Hepatocyte (in vitro differentiated cells): ENCODE measurements around the gene IGSF23. TPM values are rescaled to one million over a fixed set of nuclear protein-coding genes. Genes with fewer than 3 reads are reported as not detected.
"Not testable (repeated sequence)": the region's sequence is repeated elsewhere in the genome, so short reads cannot be mapped to it uniquely, and the experiment has no call there.

Source experiments
- DNase-seq: peaks from one replicate; pipeline ENCODE4 v3.0.0-alpha.2; 2016; ENCODE audit warnings: low spot score
- H2AFZ ChIP-seq: fragments of 200-600 bp; sonication (generic); 2 replicates; pipeline ENCODE4 v1.6.0; 2016; ENCODE audit warnings: antibody characterized with exemption, mild to moderate bottlenecking
- H3K27ac ChIP-seq: fragments of 200-600 bp; sonication (generic); 2 replicates; pipeline ENCODE4 v1.5.1; 2016; ENCODE audit warnings: mild to moderate bottlenecking
- H3K27me3 ChIP-seq: fragments of 200-600 bp; sonication (generic); 2 replicates; pipeline ENCODE4 v1.6.1; 2016
- H3K36me3 ChIP-seq: fragments of 200-600 bp; sonication (generic); replicated peaks from 2 replicates; pipeline ENCODE4 v1.5.1; 2016; ENCODE audit warnings: low read depth; ENCODE audit not compliant: insufficient read depth
- H3K4me1 ChIP-seq: fragments of 200-600 bp; sonication (generic); 2 replicates; pipeline ENCODE4 v1.5.1; 2016; ENCODE audit warnings: mild to moderate bottlenecking, moderate library complexity; ENCODE audit not compliant: insufficient read depth
- H3K4me2 ChIP-seq: fragments of 200-600 bp; sonication (generic); 2 replicates; pipeline ENCODE4 v1.6.0; 2016
- H3K4me3 ChIP-seq: fragments of 200-600 bp; sonication (generic); 2 replicates; pipeline ENCODE4 v1.5.1; 2016; ENCODE audit warnings: mild to moderate bottlenecking
- H3K79me2 ChIP-seq: fragments of 200-600 bp; sonication (generic); 2 replicates; pipeline ENCODE4 v1.6.0; 2017; ENCODE audit warnings: mild to moderate bottlenecking
- H3K9me2 ChIP-seq: fragments of 200-600 bp; sonication (generic); replicated peaks from 2 replicates; pipeline ENCODE4 v1.6.0; 2017; ENCODE audit warnings: mild to moderate bottlenecking; ENCODE audit not compliant: insufficient read depth
- H3K9me3 ChIP-seq: fragments of 200-600 bp; sonication (generic); 2 replicates; pipeline ENCODE4 v1.5.1; 2016; ENCODE audit warnings: low read depth, mild to moderate bottlenecking
- H4K20me1 ChIP-seq: fragments of 200-600 bp; sonication (generic); 2 replicates; pipeline ENCODE4 v1.6.0; 2016; ENCODE audit warnings: mild to moderate bottlenecking; ENCODE audit not compliant: insufficient read depth, poor library complexity, severe bottlenecking
- CTCF ChIP-seq: fragments of 200-600 bp; sonication (generic); IDR thresholded peaks from 2 replicates; pipeline ENCODE4 v1.5.1; 2016; ENCODE audit warnings: antibody characterized with exemption, mild to moderate bottlenecking; ENCODE audit not compliant: poor library complexity
- EZH2 ChIP-seq: fragments of 200-600 bp; sonication (generic); IDR thresholded peaks from 2 replicates; pipeline ENCODE4 v1.6.1; 2016; ENCODE audit warnings: antibody characterized with exemption, mild to moderate bottlenecking, borderline replicate concordance
- EZH2phosphoT487 ChIP-seq: fragments of 200-600 bp; sonication (generic); IDR thresholded peaks from one replicate; pipeline ENCODE4 v1.6.1; 2018; ENCODE audit warnings: antibody characterized with exemption, mild to moderate bottlenecking, low read depth, moderate library complexity; ENCODE audit not compliant: unreplicated experiment, severe bottlenecking
- WGBS: methylation state at CpG from one replicate; pipeline ENCODE4 v1.1.6; 2016; ENCODE audit warnings: low lambda C conversion rate; ENCODE audit errors: missing lambda C conversion rate; 5-methylcytosine and 5-hydroxymethylcytosine counted together
- polyA plus RNA-seq: library from polyadenylated mRNA; unstranded; fragments of >200 nt; fragmentation: Nextera tagmentation; extraction: Ambion mirVana; gene quantifications from 2 replicates; pipeline ENCODE4 v1.2.1, GENCODE V29; 2016
- total RNA-seq: library from RNA; depleted of rRNA; stranded (reverse); fragments of >200 nt; gene quantifications from 2 replicates; pipeline ENCODE4 v1.2.3, GENCODE V29; 2014

IGSF23 gene
- total and polyA plus RNA-seq, 2 experiments from 2014 or later = 2.1 to 3.8 TPM

GRCh38 chr19:44623626-44624025 lies 10.3 kb downstream of the IGSF23 start:
- peaks cover 6% of the 10 kb centered on the region for H3K4me1 ChIP-seq
- no peaks in the 10 kb centered on the region for H3K36me3 ChIP-seq
- H3K9me3 ChIP-seq = no peaks in the 10 kb centered on the region
- H2AFZ ChIP-seq = no peak overlapping the region
- no peaks in the 10 kb centered on the region for H4K20me1 ChIP-seq
- H3K4me3 ChIP-seq = no peak overlapping the region
- 94% methylated on average over 3 of the region's 4 CpGs for WGBS
- no peaks in the 10 kb centered on the region for H3K9me2 ChIP-seq
- no peaks in the 10 kb centered on the region for H3K27me3 ChIP-seq
- no peaks in the 10 kb centered on the region for H3K79me2 ChIP-seq
- TF ChIP-seq EZH2 (no peak), EZH2phosphoT487 (no peak), CTCF (no peak)
- DNase-seq = no peak
- no peak overlapping the region for H3K4me2 ChIP-seq
- no peak overlapping the region for H3K27ac ChIP-seq

DNA sequence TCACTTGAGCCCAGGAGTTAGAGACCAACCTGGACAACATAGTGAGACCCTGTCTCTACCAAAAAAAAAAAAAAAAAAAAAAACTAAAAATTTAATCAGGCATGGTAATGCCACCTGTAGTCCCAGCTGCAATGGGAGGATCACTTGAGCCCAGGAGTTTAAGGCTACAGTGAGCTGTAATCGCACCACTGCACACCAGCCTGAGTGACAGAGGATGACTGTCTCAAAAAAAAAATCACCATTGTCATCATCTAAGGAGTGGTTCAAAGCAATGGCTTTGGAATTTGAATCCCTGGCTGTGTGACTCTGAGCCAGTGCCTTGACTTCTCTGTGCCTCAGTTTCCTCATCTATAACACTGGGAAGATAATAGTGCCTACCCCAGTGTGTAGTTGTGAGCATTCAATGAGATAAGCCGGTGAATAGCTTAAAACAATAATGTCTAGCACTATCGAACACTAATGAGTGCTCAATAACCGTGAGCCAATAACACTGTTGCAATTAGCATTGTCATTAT lies 11.5 kb downstream of the IGSF23 start:
- Histone ChIP-seq H3K4me1 (peaks cover 6% of the 10 kb centered on the region), H2AFZ (no peak overlapping the region), H3K9me2 (no peaks in the 10 kb centered on the region), H3K4me3 (no peak overlapping the region), H3K27me3 (no peaks in the 10 kb centered on the region), H3K4me2 (no peak overlapping the region), H3K27ac (no peak overlapping the region), H4K20me1 (no peaks in the 10 kb centered on the region), H3K79me2 (no peaks in the 10 kb centered on the region), H3K36me3 (no peaks in the 10 kb centered on the region), H3K9me3 (no peaks in the 10 kb centered on the region)
- no peak for DNase-seq
- no peak for TF ChIP-seq EZH2
- no peak for TF ChIP-seq EZH2phosphoT487
- TF ChIP-seq CTCF = no peak
- 98% methylated on average over 4 of the region's 4 CpGs for WGBS

GRCh38 chr19:44625637-44626036 lies 12.3 kb downstream of the IGSF23 start:
- WGBS = 87% methylated on average over 4 of the region's 4 CpGs
- not testable (repeated sequence) for H3K36me3 ChIP-seq, H3K4me2 ChIP-seq

DNA sequence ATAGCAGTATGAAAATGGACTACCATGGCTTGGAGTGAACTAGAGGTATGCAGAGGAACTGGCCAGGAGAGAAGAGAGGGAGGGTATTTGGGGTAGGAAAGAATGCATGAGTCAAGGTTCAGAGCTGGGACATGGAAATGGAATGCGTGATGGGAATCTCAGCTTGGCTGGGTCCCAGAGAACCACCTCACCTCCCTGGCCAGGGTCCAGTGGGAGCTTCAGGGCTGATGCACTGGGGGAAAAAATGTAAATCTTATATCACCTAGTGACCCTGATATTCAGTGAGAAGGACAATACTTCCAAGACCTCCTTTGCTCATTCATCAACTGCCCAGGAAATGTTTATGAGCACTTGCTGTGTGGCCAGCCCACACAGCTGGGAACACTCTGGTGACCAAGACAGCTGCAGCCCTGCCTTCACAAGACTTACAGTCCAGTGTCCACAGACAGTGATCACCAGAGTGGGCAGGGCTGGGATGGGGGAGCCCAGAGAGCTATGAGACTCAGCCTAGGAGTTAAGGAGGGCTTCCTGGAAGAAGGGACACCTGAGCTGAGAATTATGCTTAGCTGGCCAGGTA lies 12.8 kb downstream of the IGSF23 start:
- no peak overlapping the region for H3K4me2 ChIP-seq
- no peak overlapping the region for H2AFZ ChIP-seq
- WGBS = 65% methylated on average over 1 of the region's 1 CpG

More at GRCh38 chr19:44625637-44626036, 12.3 kb downstream of the IGSF23 start:
- H4K20me1 ChIP-seq, H3K9me2 ChIP-seq, H3K27me3 ChIP-seq, H3K4me1 ChIP-seq, DNase-seq, H3K9me3 ChIP-seq, H3K79me2 ChIP-seq, H2AFZ ChIP-seq, H3K4me3 ChIP-seq: not testable (repeated sequence)
- H3K27ac ChIP-seq = peak overlapping the region; percentile 12

More for the DNA sequence above, 12.8 kb downstream of the IGSF23 start:
- Histone ChIP-seq H3K36me3 (no peaks in the 10 kb centered on the region), H3K27ac (peak overlapping the region; percentile 52), H3K9me2 (no peaks in the 10 kb centered on the region), H3K27me3 (no peaks in the 10 kb centered on the region), H4K20me1 (no peaks in the 10 kb centered on the region), H3K79me2 (no peaks in the 10 kb centered on the region), H3K4me3 (no peak overlapping the region), H3K9me3 (no peaks in the 10 kb centered on the region), H3K4me1 (peaks cover 6% of the 10 kb centered on the region)
- DNase-seq = peak; percentile 55
- TF ChIP-seq EZH2 (no peak), CTCF (no peak), EZH2phosphoT487 (no peak)
